Esophagus muscularis mucosa (tissue), 4 donors: ENCODE results near the gene ATP2A1.

Experiments
- CTCF ChIP-seq, 3 experiments: fragments of 200-600 bp in 2 of 3; fragments of 450-650 bp in 1 of 3; sonication (generic) in 2 of 3; IDR thresholded peaks; one replicate each; pipeline ENCODE4 v1.5.1; 2017 to 2019; ENCODE audit warnings: antibody characterized with exemption in 3 of 3, mild to moderate bottlenecking in 2 of 3, moderate library complexity in 1 of 3
- EP300 ChIP-seq: sonication (generic); formaldehyde crosslinking; IDR thresholded peaks from one replicate; pipeline ENCODE4 v1.6.1; 2017; ENCODE audit warnings: antibody characterized with exemption
- POLR2A ChIP-seq: fragments of 450-650 bp; IDR thresholded peaks from one replicate; pipeline ENCODE4 v1.6.1; 2017; ENCODE audit warnings: antibody characterized with exemption, moderate library complexity, mild to moderate bottlenecking, low read depth
- POLR2AphosphoS5 ChIP-seq, 2 donors: sonication (generic); formaldehyde crosslinking; IDR thresholded peaks; one replicate each; pipeline ENCODE4 v1.6.1; 2017; ENCODE audit warnings: antibody characterized with exemption in 2 of 2

- TF ChIP-seq CTCF (IDR thresholded peaks at IDR 0.05) (no peak), EP300 (no peak), POLR2AphosphoS5 (IDR thresholded peaks at IDR 0.05) (no peak), POLR2A (no peak)
Observed at GRCh38 chr16:28938721-28939120, 60.4 kb downstream of the ATP2A1 start.
